ENCODE measurements around the gene CHID1. TPM values are rescaled to one million over a fixed set of nuclear protein-coding genes. Genes with fewer than 3 reads are reported as not detected.

CHID1 gene
- total RNA-seq, 6 experiments from 2014 or later, result 61.1 to 157 (median 78.7) TPM

GRCh38 chr11:889257-889656 lies 21.4 kb downstream of the CHID1 start:
- no peak for DNase-seq
- Histone ChIP-seq H3K36me3 (no peaks in the 10 kb centered on the region), H3K27me3 (no peaks in the 10 kb centered on the region), H3K4me1 (no peaks in the 10 kb centered on the region), H3K27ac (no peak overlapping the region), H3K9me3 (no peaks in the 10 kb centered on the region), H3K4me3 (no peak overlapping the region)
- intact Hi-C loops (cut with DNase I), result no loop called here
- no peak for ATAC-seq
- TF ChIP-seq CTCF (IDR thresholded peaks at IDR 0.05), result no peak
- TF ChIP-seq POLR2A (IDR thresholded peaks at IDR 0.05), result no peak
- 90% methylated on average over 2 of the region's 13 CpGs for WGBS (ENCODE audit: insufficient coverage, low coverage, low lambda C conversion rate, missing lambda C conversion rate)

- no peak for ATAC-seq
- WGBS (ENCODE audit: insufficient coverage, low coverage, low lambda C conversion rate, missing lambda C conversion rate), result 68% methylated on average over 6 of the region's 45 CpGs
- intact Hi-C loops (cut with DNase I), result no loop called here
- H3K36me3 ChIP-seq, result no peaks in the 10 kb centered on the region
- H3K4me3 ChIP-seq, result no peak overlapping the region
- no peaks in the 10 kb centered on the region for H3K9me3 ChIP-seq
- H3K27ac ChIP-seq, result no peak overlapping the region
- no peaks in the 10 kb centered on the region for H3K4me1 ChIP-seq
- no peaks in the 10 kb centered on the region for H3K27me3 ChIP-seq
- TF ChIP-seq POLR2A (IDR thresholded peaks at IDR 0.05) (no peak), CTCF (IDR thresholded peaks at IDR 0.05) (no peak)
- no peak for DNase-seq
Observed at GRCh38 chr11:888310-889212, 22.0 kb downstream of the CHID1 start.

GRCh38 chr11:887589-887988 lies 23.0 kb downstream of the CHID1 start:
- H3K4me3 ChIP-seq, result no peak overlapping the region
- no peaks in the 10 kb centered on the region for H3K36me3 ChIP-seq
- ATAC-seq (no peak), DNase-seq (no peak)
- intact Hi-C loops (cut with DNase I), result no loop called here
- 88% methylated on average over 9 of the region's 14 CpGs for WGBS (ENCODE audit: insufficient coverage, low coverage, low lambda C conversion rate, missing lambda C conversion rate)
- TF ChIP-seq CTCF (IDR thresholded peaks at IDR 0.05), result no peak
- no peak for TF ChIP-seq POLR2A (IDR thresholded peaks at IDR 0.05)
- H3K4me1 ChIP-seq, result no peaks in the 10 kb centered on the region
- no peaks in the 10 kb centered on the region for H3K9me3 ChIP-seq
- H3K27ac ChIP-seq, result no peak overlapping the region
- H3K27me3 ChIP-seq, result no peaks in the 10 kb centered on the region

GRCh38 chr11:886568-886967 lies 24.0 kb downstream of the CHID1 start:
- DNase-seq (no peak), ATAC-seq (no peak)
- Histone ChIP-seq H3K36me3 (peaks cover 0 to 6% (median 0%) of the 10 kb centered on the region in 4 donors), H3K27me3 (no peaks in the 10 kb centered on the region), H3K4me3 (no peak overlapping the region), H3K27ac (no peak overlapping the region), H3K4me1 (no peaks in the 10 kb centered on the region), H3K9me3 (no peaks in the 10 kb centered on the region)
- WGBS (ENCODE audit: insufficient coverage, low coverage, low lambda C conversion rate, missing lambda C conversion rate), result 97% methylated on average over 7 of the region's 17 CpGs
- TF ChIP-seq CTCF (IDR thresholded peaks at IDR 0.05) (no peak), POLR2A (IDR thresholded peaks at IDR 0.05) (no peak)
- intact Hi-C loops (cut with DNase I), result no loop called here

Data from right lobe of liver (tissue), 6 donors.